PFSK-1 (cell line): ENCODE measurements around the gene TGFB1I1. TPM values are rescaled to one million over a fixed set of nuclear protein-coding genes. Genes with fewer than 3 reads are reported as not detected.

Experiments used
- FOXP2 ChIP-seq: optimal IDR thresholded peaks from 2 replicates; pipeline ENCODE3; 2011; ENCODE audit warnings: borderline replicate concordance, control low read depth, inconsistent platforms; ENCODE audit not compliant: insufficient read depth; ENCODE audit errors: extremely low read length, extremely low read depth
- POLR2AphosphoS5 ChIP-seq: IDR thresholded peaks from 2 replicates; pipeline ENCODE4 v1.6.1; 2012; ENCODE audit warnings: low read depth, mild to moderate bottlenecking, control low read depth, low read length, moderate library complexity
- SIN3A ChIP-seq: IDR thresholded peaks from 2 replicates; pipeline ENCODE4 v1.6.1; 2012; ENCODE audit warnings: mild to moderate bottlenecking, low read length, moderate library complexity, borderline replicate concordance; ENCODE audit not compliant: insufficient read depth
- TAF1 ChIP-seq: IDR thresholded peaks from 2 replicates; pipeline ENCODE4 v1.6.1; 2012; ENCODE audit warnings: low read length, control low read depth, borderline replicate concordance; ENCODE audit not compliant: insufficient read depth
- polyA plus RNA-seq: library from polyadenylated mRNA; unstranded; fragments of >200 nt; gene quantifications from one replicate; pipeline ENCODE4 v1.2.1, GENCODE V29; 2012; ENCODE audit warnings: low read depth, missing spikeins; ENCODE audit not compliant: insufficient read length
- TF ChIP-seq, protein P1 (sequence below), 2 experiments: IDR thresholded peaks; 2 replicates each; pipeline versions ENCODE4 v1.6.1 to v1.8.0; 2011 to 2012; ENCODE audit warnings: low read depth in 2 of 2, low read length in 2 of 2, control low read depth in 1 of 2, inconsistent platforms in 1 of 2, mild to moderate bottlenecking in 1 of 2, moderate library complexity in 1 of 2; ENCODE audit not compliant: insufficient read depth in 1 of 2

The TGFB1I1 gene
- polyA plus RNA-seq, result 48.2 TPM

DNA sequence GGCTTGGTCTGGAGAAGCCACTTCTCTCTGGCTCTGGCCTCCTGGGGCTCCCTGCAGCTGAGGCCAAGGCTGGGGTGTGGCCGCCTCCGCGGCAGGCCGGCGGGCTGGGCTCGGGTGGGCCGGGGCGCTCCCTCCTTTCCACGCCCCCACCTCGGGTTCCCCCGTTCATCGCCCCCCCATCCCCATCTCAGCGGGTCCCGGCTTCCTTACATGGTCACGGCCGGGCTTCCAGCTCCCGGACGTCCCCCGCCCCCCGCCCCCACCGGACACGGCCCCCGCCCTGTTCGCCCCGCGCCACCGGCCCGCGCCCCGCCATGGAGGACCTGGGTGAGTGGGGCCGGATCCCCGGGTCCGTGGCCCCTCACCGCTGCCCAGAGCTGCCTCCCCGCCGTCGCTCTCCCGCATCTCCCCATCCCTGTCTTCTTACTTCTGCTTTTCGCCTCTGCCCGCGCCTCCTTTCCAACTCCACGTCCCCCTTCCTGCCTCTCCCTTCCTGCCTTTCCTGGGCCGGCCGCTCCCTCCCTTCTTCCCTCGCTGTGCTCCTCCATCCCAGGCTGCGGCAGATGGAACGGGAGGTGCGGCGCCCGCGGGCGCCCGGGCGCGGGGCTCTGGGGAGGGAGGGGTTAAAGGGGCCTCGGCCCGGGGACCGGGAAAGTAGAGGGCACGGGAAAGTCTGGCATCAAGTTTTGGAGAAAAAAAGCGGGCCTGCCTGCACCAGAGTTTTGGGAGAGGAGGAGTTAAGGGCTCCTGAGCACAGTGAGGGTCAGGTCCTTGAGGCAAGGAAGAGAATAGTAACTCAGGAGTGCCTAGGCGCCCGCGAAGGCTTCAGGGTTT is at the start of gene TGFB1I1:
Gene TGFB1I1 (plus strand): TSS at position 278 of the 834 bp plus-strand sequence. CDS start 37 bp downstream, at position 315.
- TF ChIP-seq POLR2AphosphoS5 (0 out of 2 replicates have a peak, but pooled peaks have one; percentile 32), TAF1 (no peak)

DNA sequence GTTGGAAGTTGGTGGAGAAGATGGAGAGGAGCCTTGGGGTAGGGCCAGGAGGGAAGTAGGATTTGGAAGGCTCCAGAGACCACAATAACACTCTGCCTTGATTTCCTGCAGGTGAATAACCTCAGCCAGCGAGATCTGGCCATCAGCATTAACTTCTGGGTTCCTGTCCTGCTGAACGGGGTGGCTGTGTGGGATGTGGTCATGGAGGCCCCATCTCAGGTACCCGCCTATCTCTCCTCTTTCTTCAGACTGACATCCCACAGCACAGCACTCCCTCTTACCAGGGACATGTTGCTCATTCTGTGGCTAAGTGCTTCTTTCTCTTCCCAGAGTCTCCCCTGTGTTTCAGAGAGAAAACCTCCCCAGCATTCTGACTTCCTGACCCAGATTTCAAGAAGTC is 48.7 kb upstream of the TGFB1I1 start:
- TF ChIP-seq SIN3A, result no peak
- TF ChIP-seq POLR2AphosphoS5, result no peak

DNA sequence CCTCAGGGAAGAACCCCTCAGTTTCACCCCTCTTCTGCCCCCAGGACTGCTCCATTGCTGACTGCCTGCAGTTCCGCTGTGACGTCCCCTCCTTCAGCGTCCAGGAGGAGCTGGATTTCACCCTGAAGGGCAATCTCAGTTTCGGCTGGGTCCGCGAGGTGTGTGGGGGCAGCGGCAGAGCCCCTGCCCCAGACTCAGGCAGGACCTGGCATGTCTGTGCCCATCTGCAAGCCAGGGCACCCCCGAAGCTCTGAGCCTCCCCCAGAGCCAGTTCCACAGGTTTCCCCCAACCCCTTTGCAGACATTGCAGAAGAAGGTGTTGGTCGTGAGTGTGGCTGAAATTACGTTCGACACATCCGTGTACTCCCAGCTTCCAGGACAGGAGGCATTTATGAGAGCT is 48.2 kb upstream of the TGFB1I1 start:
- TF ChIP-seq TAF1 (no peak), FOXP2 (no peak), POLR2AphosphoS5 (no peak), SIN3A (no peak)
- TF ChIP-seq, protein P1, sequence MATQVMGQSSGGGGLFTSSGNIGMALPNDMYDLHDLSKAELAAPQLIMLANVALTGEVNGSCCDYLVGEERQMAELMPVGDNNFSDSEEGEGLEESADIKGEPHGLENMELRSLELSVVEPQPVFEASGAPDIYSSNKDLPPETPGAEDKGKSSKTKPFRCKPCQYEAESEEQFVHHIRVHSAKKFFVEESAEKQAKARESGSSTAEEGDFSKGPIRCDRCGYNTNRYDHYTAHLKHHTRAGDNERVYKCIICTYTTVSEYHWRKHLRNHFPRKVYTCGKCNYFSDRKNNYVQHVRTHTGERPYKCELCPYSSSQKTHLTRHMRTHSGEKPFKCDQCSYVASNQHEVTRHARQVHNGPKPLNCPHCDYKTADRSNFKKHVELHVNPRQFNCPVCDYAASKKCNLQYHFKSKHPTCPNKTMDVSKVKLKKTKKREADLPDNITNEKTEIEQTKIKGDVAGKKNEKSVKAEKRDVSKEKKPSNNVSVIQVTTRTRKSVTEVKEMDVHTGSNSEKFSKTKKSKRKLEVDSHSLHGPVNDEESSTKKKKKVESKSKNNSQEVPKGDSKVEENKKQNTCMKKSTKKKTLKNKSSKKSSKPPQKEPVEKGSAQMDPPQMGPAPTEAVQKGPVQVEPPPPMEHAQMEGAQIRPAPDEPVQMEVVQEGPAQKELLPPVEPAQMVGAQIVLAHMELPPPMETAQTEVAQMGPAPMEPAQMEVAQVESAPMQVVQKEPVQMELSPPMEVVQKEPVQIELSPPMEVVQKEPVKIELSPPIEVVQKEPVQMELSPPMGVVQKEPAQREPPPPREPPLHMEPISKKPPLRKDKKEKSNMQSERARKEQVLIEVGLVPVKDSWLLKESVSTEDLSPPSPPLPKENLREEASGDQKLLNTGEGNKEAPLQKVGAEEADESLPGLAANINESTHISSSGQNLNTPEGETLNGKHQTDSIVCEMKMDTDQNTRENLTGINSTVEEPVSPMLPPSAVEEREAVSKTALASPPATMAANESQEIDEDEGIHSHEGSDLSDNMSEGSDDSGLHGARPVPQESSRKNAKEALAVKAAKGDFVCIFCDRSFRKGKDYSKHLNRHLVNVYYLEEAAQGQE (IDR thresholded peaks at IDR 0.05; ENCODE audit: insufficient read depth in 1 of 2, low read depth in 2 of 2, low read length in 2 of 2), result no peak

DNA sequence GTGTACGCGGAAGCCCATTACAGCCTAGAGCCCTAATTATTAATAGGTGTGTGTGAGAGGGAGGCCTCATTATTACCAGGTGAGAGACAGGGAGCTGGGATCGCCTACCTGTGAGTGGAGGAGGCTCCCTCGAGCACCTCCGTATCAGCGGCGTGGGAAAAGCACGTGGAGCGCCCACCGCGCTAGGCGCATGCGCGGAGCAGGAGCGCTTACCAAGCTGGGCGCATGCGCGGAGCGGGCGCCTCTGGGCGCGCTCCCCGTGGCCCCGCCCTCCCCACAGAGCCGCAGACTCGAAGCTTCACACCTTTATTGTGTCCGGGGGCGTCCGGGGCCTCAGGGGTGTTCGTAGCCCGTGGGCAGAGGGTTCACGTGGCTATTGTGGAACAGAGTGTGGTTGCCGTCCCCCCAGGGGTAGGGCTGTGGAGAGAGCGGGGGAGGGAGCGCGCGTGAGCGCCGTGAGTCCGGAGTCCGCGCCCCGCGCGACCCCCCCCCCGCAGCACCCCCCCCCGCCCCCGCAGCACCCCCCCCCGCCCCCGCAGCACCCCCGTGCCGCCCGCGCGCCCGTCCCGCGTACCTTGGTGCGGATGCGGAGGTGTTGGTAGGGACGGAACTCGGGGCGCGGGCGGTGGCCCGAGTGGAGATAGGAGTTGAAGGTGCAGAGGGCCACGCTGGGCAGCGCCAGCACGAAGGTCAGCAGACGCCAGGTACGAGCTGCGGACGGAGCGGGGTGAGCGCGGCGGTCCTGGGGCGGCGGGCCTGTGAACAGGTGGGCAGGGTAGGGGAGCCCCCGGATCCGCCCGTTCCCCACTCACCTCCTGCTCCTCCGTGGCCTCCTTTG is 44.3 kb upstream of the TGFB1I1 start:
- TF ChIP-seq SIN3A (no peak), POLR2AphosphoS5 (no peak), TAF1 (no peak), FOXP2 (no peak)
- TF ChIP-seq, protein P1 (IDR thresholded peaks at IDR 0.05; ENCODE audit: insufficient read depth in 1 of 2, low read depth in 2 of 2, low read length in 2 of 2), result no peak

DNA sequence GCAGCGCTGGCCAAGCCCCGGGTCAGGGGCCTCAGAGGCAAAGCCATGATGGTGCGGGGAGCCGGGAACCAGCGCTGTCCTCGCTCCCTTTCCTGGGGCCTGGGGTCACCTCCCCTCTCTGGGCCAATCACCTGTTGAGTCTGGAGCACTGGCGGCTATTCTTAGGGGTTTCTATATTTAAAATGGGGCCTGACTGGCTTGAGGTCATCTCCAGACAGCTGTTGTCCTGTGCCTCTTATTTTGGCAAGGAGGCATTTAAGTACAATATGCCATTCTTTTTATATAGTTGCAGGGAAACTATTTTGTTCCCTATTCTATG is 43.7 kb upstream of the TGFB1I1 start, which contains the start of gene COX6A2:
Gene COX6A2 (minus strand): TSS at position 82 of the 319 bp plus-strand sequence. CDS start 35 bp downstream, at position 47.
- no peak for TF ChIP-seq TAF1
- TF ChIP-seq, protein P1 (IDR thresholded peaks at IDR 0.05; ENCODE audit: insufficient read depth in 1 of 2, low read depth in 2 of 2, low read length in 2 of 2), result no peak
- TF ChIP-seq POLR2AphosphoS5, result no peak
- no peak for TF ChIP-seq SIN3A
- no peak for TF ChIP-seq FOXP2
